HCT116 (cell line): ENCODE results near the gene TBXA2R. TPM values are rescaled to one million over a fixed set of nuclear protein-coding genes. Genes with fewer than 3 reads are reported as not detected.

ENCODE experiments used
- ATAC-seq: fragments of 200-7000 bp; cut with Tn5 transposase; 2 replicates; pipeline ENCODE4 v1.9.1; 2020; ENCODE audit warnings: mild to moderate bottlenecking, moderate library complexity
- BruUV-seq: library from RNA; stranded (reverse); fragments of 400-500 nt; replicated peaks from 2 replicates; lab custom pipeline; 2021; lab: Mats Ljungman, UMichigan
- CTCF ChIA-PET: fragments of 300-600 bp; sonication (Branson Sonifier 250); formaldehyde crosslinking; loops from one replicate; lab custom pipeline; 2021; ENCODE audit warnings: antibody characterized with exemption; lab: Charles Lee
- POLR2A ChIA-PET: fragments of 300-600, 350-600 bp; sonication (Branson Sonifier 250); formaldehyde crosslinking; loops from one replicate; lab custom pipeline; 2021; ENCODE audit warnings: antibody characterized with exemption; lab: Charles Lee
- RAD21 ChIA-PET, 2 experiments: fragments of 300-600 bp; sonication (Branson Sonifier 250); formaldehyde crosslinking; loops; one replicate each; lab custom pipeline; 2023; ENCODE audit warnings: low total read pairs in 2 of 2; ENCODE audit not compliant: uncharacterized antibody in 2 of 2, unreplicated experiment in 2 of 2, low non-redundant PET in 1 of 2; lab: Charles Lee
- DNase-seq: peaks from one replicate; pipeline ENCODE4 v3.0.0-alpha.2; 2010; ENCODE audit warnings: low read depth, low spot score
- H2AFZ ChIP-seq: fragments of 200-600 bp; shearing (Covaris generic), sonication (generic); 2 replicates; pipeline ENCODE4 v1.6.1; 2017; ENCODE audit warnings: low read depth, mixed run types, mixed read lengths, antibody characterized with exemption, low read length; ENCODE audit not compliant: poor library complexity, severe bottlenecking
- H3K27ac ChIP-seq: 2 replicates; pipeline ENCODE4 v1.5.1; 2012; ENCODE audit warnings: low read depth, low read length
- H3K27me3 ChIP-seq: fragments of 200-600 bp; sonication (generic); 2 replicates; pipeline ENCODE4 v1.6.1; 2016; ENCODE audit warnings: mixed run types, low read length, mixed read lengths; ENCODE audit not compliant: insufficient read depth
- H3K36me3 ChIP-seq, 2 experiments: fragments of 200-500 bp in 1 of 2; fragments of 200-600 bp in 1 of 2; sonication (Bioruptor generic) in 1 of 2; sonication (generic) in 1 of 2; 2 replicates each; pipeline versions ENCODE4 v1.5.1 to v1.6.1; 2014 to 2016; ENCODE audit warnings: low read length in 2 of 2, inconsistent platforms in 1 of 2, mixed read lengths in 1 of 2, mixed run types in 1 of 2; ENCODE audit not compliant: insufficient read depth in 2 of 2, control insufficient read depth in 1 of 2
- H3K4me1 ChIP-seq, 2 experiments: fragments of 200-600 bp in 1 of 2; sonication (generic) in 1 of 2; 2 replicates each; pipeline versions ENCODE4 v1.5.1 to v1.6.1; 2012 to 2017; ENCODE audit warnings: low read length in 2 of 2, inconsistent platforms in 1 of 2, mild to moderate bottlenecking in 1 of 2, mixed read lengths in 1 of 2, mixed run types in 1 of 2, moderate library complexity in 1 of 2; ENCODE audit not compliant: insufficient read depth in 2 of 2, control insufficient read depth in 1 of 2
- H3K4me2 ChIP-seq: fragments of 200-600 bp; sonication (generic); 2 replicates; pipeline ENCODE4 v1.6.1; 2017; ENCODE audit warnings: mixed run types, low read length, mixed read lengths
- H3K4me3 ChIP-seq, 2 experiments: fragments of 200-600 bp in 1 of 2; sonication (generic) in 1 of 2; replicated peaks in 1 of 2; 2 replicates each; pipeline ENCODE4 v1.5.1; 2011 to 2016; ENCODE audit warnings: low read length in 2 of 2, control low read depth in 1 of 2, low read depth in 1 of 2, mild to moderate bottlenecking in 1 of 2, mixed read lengths in 1 of 2, mixed run types in 1 of 2
- H3K79me2 ChIP-seq: fragments of 200-600 bp; sonication (generic); 2 replicates; pipeline ENCODE4 v1.6.1; 2017; ENCODE audit warnings: mild to moderate bottlenecking, mixed run types, low read length, moderate library complexity, mixed read lengths; ENCODE audit not compliant: insufficient read depth
- H3K9ac ChIP-seq: fragments of 200-600 bp; sonication (generic); 2 replicates; pipeline ENCODE4 v1.6.1; 2016; ENCODE audit warnings: low read length, mixed read lengths
- H3K9me2 ChIP-seq: fragments of 200-600 bp; sonication (generic), shearing (Covaris generic); 2 replicates; pipeline ENCODE4 v1.6.1; 2017; ENCODE audit warnings: mixed run types, mild to moderate bottlenecking, moderate library complexity; ENCODE audit not compliant: insufficient read depth
- H3K9me3 ChIP-seq, 2 experiments: fragments of 200-500 bp in 1 of 2; fragments of 200-600 bp in 1 of 2; sonication (Bioruptor generic) in 1 of 2; sonication (generic) in 1 of 2; 2 replicates each; pipeline ENCODE4 v1.6.1; 2014 to 2017; ENCODE audit warnings: low read length in 2 of 2, mixed read lengths in 2 of 2, inconsistent platforms in 1 of 2, low read depth in 1 of 2, mild to moderate bottlenecking in 1 of 2, mixed run types in 1 of 2, moderate library complexity in 1 of 2; ENCODE audit not compliant: control insufficient read depth in 1 of 2, insufficient read depth in 1 of 2
- H4K20me1 ChIP-seq: fragments of 200-600 bp; sonication (generic), shearing (Covaris generic); 2 replicates; pipeline ENCODE4 v1.6.1; 2017; ENCODE audit warnings: mixed run types, mild to moderate bottlenecking, moderate library complexity; ENCODE audit not compliant: insufficient read depth
- CBX3 ChIP-seq: IDR thresholded peaks from 2 replicates; pipeline ENCODE4 v1.6.1; 2012; ENCODE audit warnings: low read depth
- CEBPB ChIP-seq: IDR thresholded peaks from 2 replicates; pipeline ENCODE4 v1.6.1; 2012; ENCODE audit warnings: low read depth
- EGR1 ChIP-seq: IDR thresholded peaks from 2 replicates; pipeline ENCODE4 v1.6.1; 2012; ENCODE audit warnings: low read depth
- ELF1 ChIP-seq: IDR thresholded peaks from 2 replicates; pipeline ENCODE4 v1.6.1; 2012; ENCODE audit warnings: low read depth, borderline replicate concordance
- EZH2 ChIP-seq: fragments of 200-600 bp; sonication (generic); IDR thresholded peaks from 2 replicates; pipeline ENCODE4 v1.6.1; 2017; ENCODE audit warnings: antibody characterized with exemption, mixed run types
- EZH2phosphoT487 ChIP-seq: fragments of 200-600 bp; IDR thresholded peaks from 2 replicates; pipeline ENCODE4 v1.6.1; 2018; ENCODE audit warnings: antibody characterized with exemption, borderline replicate concordance
- FOSL1 ChIP-seq: IDR thresholded peaks from 2 replicates; pipeline ENCODE4 v1.6.1; 2012; ENCODE audit warnings: low read depth
- JUND ChIP-seq: IDR thresholded peaks from 2 replicates; pipeline ENCODE4 v1.6.1; 2012
- POLR2A ChIP-seq: IDR thresholded peaks from 2 replicates; pipeline ENCODE4 v1.7.0; 2011; ENCODE audit warnings: borderline replicate concordance; ENCODE audit not compliant: insufficient read depth, insufficient read length; ENCODE audit errors: extremely low read depth
- SIN3A ChIP-seq: IDR thresholded peaks from 2 replicates; pipeline ENCODE4 v1.6.1; 2012; ENCODE audit warnings: low read depth
- SRF ChIP-seq: IDR thresholded peaks from 2 replicates; pipeline ENCODE4 v1.6.1; 2012; ENCODE audit warnings: low read depth
- TCF7L2 ChIP-seq: IDR thresholded peaks from 2 replicates; pipeline ENCODE4 v1.7.0; 2011; ENCODE audit warnings: borderline replicate concordance, inconsistent platforms; ENCODE audit not compliant: insufficient read depth, insufficient read length; ENCODE audit errors: extremely low read depth
- YY1 ChIP-seq: IDR thresholded peaks from 2 replicates; pipeline ENCODE4 v1.6.1; 2011; ENCODE audit warnings: low read length, low read depth, moderate library complexity, mild to moderate bottlenecking; ENCODE audit not compliant: insufficient replicate concordance; ENCODE audit errors: extremely low read depth
- ZNF274 ChIP-seq: fragments of 200-500 bp; sonication (Bioruptor generic); IDR thresholded peaks from 2 replicates; pipeline ENCODE4 v1.6.1; 2014; ENCODE audit warnings: mild to moderate bottlenecking, low read depth, low read length, inconsistent platforms
- intact Hi-C: fragments of 100-400 bp; cut with micrococcal nuclease; formaldehyde crosslinking; loops from 2 replicates; pipeline ENCODE4 v1.10.0; 2022
- total RNA-seq: library from RNA; stranded (reverse); gene quantifications from one replicate; pipeline ENCODE4 v1.2.1, GENCODE V29; 2021; ENCODE audit not compliant: unreplicated experiment
- TF ChIP-seq, protein P1 (sequence below), 3 experiments: fragments of 200-600 bp in 1 of 3; sonication (generic) in 1 of 3; IDR thresholded peaks in 2 of 3; conservative IDR thresholded peaks in 1 of 3; 2 replicates each; pipeline ENCODE4 v1.5.1; 2012 to 2017; ENCODE audit warnings: low read depth in 2 of 3, low read length in 2 of 3, antibody characterized with exemption in 1 of 3, borderline replicate concordance in 1 of 3, control low read depth in 1 of 3, mild to moderate bottlenecking in 1 of 3, mixed read lengths in 1 of 3, mixed run types in 1 of 3, moderate library complexity in 1 of 3; ENCODE audit not compliant: insufficient read depth in 1 of 3
- TF ChIP-seq, protein P2 (sequence below): IDR thresholded peaks from 2 replicates; pipeline ENCODE4 v1.6.1; 2012
- TF ChIP-seq, protein P3 (sequence below): IDR thresholded peaks from 2 replicates; pipeline ENCODE4 v1.6.1; 2011; ENCODE audit warnings: mild to moderate bottlenecking, low read length, moderate library complexity; ENCODE audit not compliant: insufficient replicate concordance; ENCODE audit errors: extremely low read depth

Gene TBXA2R
- total RNA-seq, 1 experiment from 2014 or later = 2.3 TPM

DNA sequence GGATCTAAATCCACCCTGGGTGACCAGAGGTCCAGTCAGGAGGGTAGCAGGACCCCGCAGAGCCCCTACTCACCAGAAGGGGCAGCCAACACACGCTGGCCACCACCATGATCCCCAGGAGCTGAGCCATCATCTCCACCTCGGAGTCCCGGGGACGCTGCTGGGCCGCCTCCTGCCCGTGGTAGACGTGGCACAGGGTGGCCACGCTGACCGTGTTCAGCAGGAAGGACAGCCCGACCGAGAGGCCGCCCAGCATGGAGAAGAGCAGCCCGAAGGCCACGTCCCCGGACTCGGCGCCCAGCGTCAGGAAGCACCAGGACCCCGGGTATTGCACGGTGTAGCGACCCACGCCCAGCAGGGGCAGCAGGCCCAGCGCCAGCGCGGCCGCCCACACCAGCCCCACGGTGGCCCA, 6.9 kb downstream of the TBXA2R start:
- Histone ChIP-seq H3K27me3 (no peaks in the 10 kb centered on the region), H3K36me3 (no peaks in the 10 kb centered on the region), H3K9me2 (no peaks in the 10 kb centered on the region), H3K9me3 (no peaks in the 10 kb centered on the region), H3K4me1 (no peaks in the 10 kb centered on the region), H3K9ac (no peak overlapping the region), H2AFZ (no peak overlapping the region), H3K27ac (no peak overlapping the region), H3K4me3 (no peak overlapping the region), H4K20me1 (no peaks in the 10 kb centered on the region), H3K4me2 (no peak overlapping the region), H3K79me2 (no peaks in the 10 kb centered on the region)
- CTCF ChIA-PET = no interaction called here
- TF ChIP-seq ZNF274 = no peak
- TF ChIP-seq, protein P1, sequence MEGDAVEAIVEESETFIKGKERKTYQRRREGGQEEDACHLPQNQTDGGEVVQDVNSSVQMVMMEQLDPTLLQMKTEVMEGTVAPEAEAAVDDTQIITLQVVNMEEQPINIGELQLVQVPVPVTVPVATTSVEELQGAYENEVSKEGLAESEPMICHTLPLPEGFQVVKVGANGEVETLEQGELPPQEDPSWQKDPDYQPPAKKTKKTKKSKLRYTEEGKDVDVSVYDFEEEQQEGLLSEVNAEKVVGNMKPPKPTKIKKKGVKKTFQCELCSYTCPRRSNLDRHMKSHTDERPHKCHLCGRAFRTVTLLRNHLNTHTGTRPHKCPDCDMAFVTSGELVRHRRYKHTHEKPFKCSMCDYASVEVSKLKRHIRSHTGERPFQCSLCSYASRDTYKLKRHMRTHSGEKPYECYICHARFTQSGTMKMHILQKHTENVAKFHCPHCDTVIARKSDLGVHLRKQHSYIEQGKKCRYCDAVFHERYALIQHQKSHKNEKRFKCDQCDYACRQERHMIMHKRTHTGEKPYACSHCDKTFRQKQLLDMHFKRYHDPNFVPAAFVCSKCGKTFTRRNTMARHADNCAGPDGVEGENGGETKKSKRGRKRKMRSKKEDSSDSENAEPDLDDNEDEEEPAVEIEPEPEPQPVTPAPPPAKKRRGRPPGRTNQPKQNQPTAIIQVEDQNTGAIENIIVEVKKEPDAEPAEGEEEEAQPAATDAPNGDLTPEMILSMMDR (IDR thresholded peaks at IDR 0.05 in 2 of 3, conservative IDR thresholded peaks at IDR 0.05 in 1 of 3; ENCODE audit: borderline replicate concordance in 1 of 3, insufficient read depth in 1 of 3, low read depth in 2 of 3, low read length in 2 of 3) = peak in 2 of 3 experiments; percentile 35 to 43; a peak in 4 of 6 replicates
- ATAC-seq (peak; percentile 77), DNase-seq (no peak)
- RAD21 ChIA-PET = no interaction called here
- BruUV-seq = no TSS peak
- POLR2A ChIA-PET = no interaction called here
- intact Hi-C loops = no loop called here

GRCh38 chr19:3595521-3596061, 11.1 kb downstream of the TBXA2R start:
- Histone ChIP-seq H3K4me1 (no peaks in the 10 kb centered on the region), H4K20me1 (no peaks in the 10 kb centered on the region), H3K4me2 (no peak overlapping the region), H3K4me3 (no peak overlapping the region), H3K27me3 (no peaks in the 10 kb centered on the region), H2AFZ (no peak overlapping the region), H3K9me2 (no peaks in the 10 kb centered on the region), H3K27ac (no peak overlapping the region), H3K9me3 (no peaks in the 10 kb centered on the region), H3K9ac (no peak overlapping the region), H3K79me2 (no peaks in the 10 kb centered on the region), H3K36me3 (no peaks in the 10 kb centered on the region)
- ATAC-seq (no peak), DNase-seq (no peak)
- no TSS peak for BruUV-seq
- POLR2A ChIA-PET = no interaction called here
- CTCF ChIA-PET = no interaction called here
- RAD21 ChIA-PET = no interaction called here
- intact Hi-C loops = no loop called here
- TF ChIP-seq ZNF274 (no peak), ELF1 (no peak), EGR1 (no peak), CEBPB (no peak), SIN3A (no peak), YY1 (no peak), EZH2phosphoT487 (no peak), JUND (no peak), TCF7L2 (no peak), EZH2 (no peak), SRF (no peak), POLR2A (no peak), CBX3 (no peak), FOSL1 (no peak)
- TF ChIP-seq, protein P2, sequence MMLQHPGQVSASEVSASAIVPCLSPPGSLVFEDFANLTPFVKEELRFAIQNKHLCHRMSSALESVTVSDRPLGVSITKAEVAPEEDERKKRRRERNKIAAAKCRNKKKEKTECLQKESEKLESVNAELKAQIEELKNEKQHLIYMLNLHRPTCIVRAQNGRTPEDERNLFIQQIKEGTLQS = no peak
- TF ChIP-seq, protein P3, sequence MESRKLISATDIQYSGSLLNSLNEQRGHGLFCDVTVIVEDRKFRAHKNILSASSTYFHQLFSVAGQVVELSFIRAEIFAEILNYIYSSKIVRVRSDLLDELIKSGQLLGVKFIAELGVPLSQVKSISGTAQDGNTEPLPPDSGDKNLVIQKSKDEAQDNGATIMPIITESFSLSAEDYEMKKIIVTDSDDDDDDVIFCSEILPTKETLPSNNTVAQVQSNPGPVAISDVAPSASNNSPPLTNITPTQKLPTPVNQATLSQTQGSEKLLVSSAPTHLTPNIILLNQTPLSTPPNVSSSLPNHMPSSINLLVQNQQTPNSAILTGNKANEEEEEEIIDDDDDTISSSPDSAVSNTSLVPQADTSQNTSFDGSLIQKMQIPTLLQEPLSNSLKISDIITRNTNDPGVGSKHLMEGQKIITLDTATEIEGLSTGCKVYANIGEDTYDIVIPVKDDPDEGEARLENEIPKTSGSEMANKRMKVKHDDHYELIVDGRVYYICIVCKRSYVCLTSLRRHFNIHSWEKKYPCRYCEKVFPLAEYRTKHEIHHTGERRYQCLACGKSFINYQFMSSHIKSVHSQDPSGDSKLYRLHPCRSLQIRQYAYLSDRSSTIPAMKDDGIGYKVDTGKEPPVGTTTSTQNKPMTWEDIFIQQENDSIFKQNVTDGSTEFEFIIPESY = no peak
